Liver (tissue), 9 donors: ENCODE data around the gene MUCL3. TPM values are rescaled to one million over a fixed set of nuclear protein-coding genes. Genes with fewer than 3 reads are reported as not detected.

ENCODE experiments used
- DNase-seq: peaks from one replicate; pipeline ENCODE4 v3.0.0-alpha.2; 2017; ENCODE audit warnings: low spot score
- H3K27ac ChIP-seq, 2 donors: one replicate each; pipeline ENCODE4 v1.7.0; 2013; ENCODE audit warnings: inconsistent platforms in 2 of 2, low read length in 2 of 2, control low read depth in 1 of 2, low read depth in 1 of 2, mild to moderate bottlenecking in 1 of 2
- H3K27me3 ChIP-seq, 4 donors: one replicate each; pipeline versions ENCODE4 v1.6.1 to v1.7.0; 2013; ENCODE audit warnings: low read length in 3 of 4, inconsistent platforms in 1 of 4, mild to moderate bottlenecking in 1 of 4, moderate library complexity in 1 of 4; ENCODE audit not compliant: control insufficient read depth in 4 of 4, insufficient read depth in 4 of 4
- H3K36me3 ChIP-seq, 4 donors: one replicate each; pipeline versions ENCODE4 v1.6.1 to v1.7.0; 2013; ENCODE audit warnings: low read length in 3 of 4, mild to moderate bottlenecking in 3 of 4, low read depth in 1 of 4, moderate library complexity in 1 of 4; ENCODE audit not compliant: control insufficient read depth in 4 of 4, insufficient read depth in 3 of 4
- H3K4me1 ChIP-seq, 4 donors: one replicate each; pipeline versions ENCODE4 v1.6.1 to v1.7.0; 2013; ENCODE audit warnings: low read length in 3 of 4, mild to moderate bottlenecking in 3 of 4, moderate library complexity in 1 of 4; ENCODE audit not compliant: control insufficient read depth in 4 of 4, insufficient read depth in 4 of 4
- H3K4me3 ChIP-seq, 3 donors: one replicate each; pipeline versions ENCODE4 v1.6.1 to v1.7.0; 2013; ENCODE audit warnings: low read length in 3 of 3, control low read depth in 1 of 3, low read depth in 1 of 3, mild to moderate bottlenecking in 1 of 3
- H3K9ac ChIP-seq, 2 donors: one replicate each; pipeline ENCODE4 v1.7.0; 2013; ENCODE audit warnings: low read length in 2 of 2, mild to moderate bottlenecking in 2 of 2, moderate library complexity in 2 of 2, control low read depth in 1 of 2, low read depth in 1 of 2
- H3K9me3 ChIP-seq, 4 donors: one replicate each; pipeline versions ENCODE4 v1.6.1 to v1.7.0; 2013; ENCODE audit warnings: low read length in 3 of 4; ENCODE audit not compliant: control insufficient read depth in 4 of 4
- EGR1 ChIP-seq, 2 donors: IDR thresholded peaks; 2 replicates each; pipeline ENCODE4 v1.6.1; 2016 to 2018; ENCODE audit warnings: antibody characterized with exemption in 2 of 2, low read depth in 2 of 2
- FOXA1 ChIP-seq: IDR thresholded peaks from 2 replicates; pipeline ENCODE4 v1.6.1; 2016; ENCODE audit warnings: antibody characterized with exemption
- FOXA2 ChIP-seq: IDR thresholded peaks from 2 replicates; pipeline ENCODE4 v1.6.1; 2016; ENCODE audit warnings: antibody characterized with exemption
- GABPA ChIP-seq, 2 donors: IDR thresholded peaks in 1 of 2; conservative IDR thresholded peaks in 1 of 2; 2 replicates each; pipeline ENCODE4 v1.6.1; 2016; ENCODE audit warnings: antibody characterized with exemption in 2 of 2, mild to moderate bottlenecking in 1 of 2, moderate library complexity in 1 of 2
- HNF4A ChIP-seq, 2 donors: conservative IDR thresholded peaks; 2 replicates each; pipeline ENCODE4 v1.6.1; 2016; ENCODE audit warnings: antibody characterized with exemption in 2 of 2, mild to moderate bottlenecking in 2 of 2
- HNF4G ChIP-seq: IDR thresholded peaks from 2 replicates; pipeline ENCODE4 v1.6.1; 2016; ENCODE audit warnings: antibody characterized with exemption
- JUND ChIP-seq, 2 donors: IDR thresholded peaks; 2 replicates each; pipeline ENCODE4 v1.6.1; 2016; ENCODE audit warnings: antibody characterized with exemption in 2 of 2
- NR2F2 ChIP-seq: IDR thresholded peaks from 2 replicates; pipeline ENCODE4 v1.6.1; 2016; ENCODE audit warnings: antibody characterized with exemption
- RAD21 ChIP-seq, 2 donors: IDR thresholded peaks; 2 replicates each; pipeline ENCODE4 v1.6.1; 2016; ENCODE audit warnings: antibody characterized with exemption in 2 of 2, mild to moderate bottlenecking in 2 of 2
- RXRA ChIP-seq, 2 donors: IDR thresholded peaks; 2 replicates each; pipeline ENCODE4 v1.6.1; 2017 to 2018; ENCODE audit warnings: antibody characterized with exemption in 2 of 2, mild to moderate bottlenecking in 1 of 2
- SP1 ChIP-seq: IDR thresholded peaks from 2 replicates; pipeline ENCODE4 v1.6.1; 2018; ENCODE audit warnings: antibody characterized with exemption, mild to moderate bottlenecking
- TAF1 ChIP-seq: conservative IDR thresholded peaks from 2 replicates; pipeline ENCODE4 v1.6.1; 2016; ENCODE audit warnings: antibody characterized with exemption, mild to moderate bottlenecking
- YY1 ChIP-seq: IDR thresholded peaks from 2 replicates; pipeline ENCODE4 v1.6.1; 2016; ENCODE audit warnings: antibody characterized with exemption, mild to moderate bottlenecking
- WGBS: extraction: QIAGEN DNeasy Blood & Tissue Kit; methylation state at CpG from one replicate; pipeline ENCODE4 v1.1.7; 2013; 5-methylcytosine and 5-hydroxymethylcytosine counted together
- polyA plus RNA-seq, 2 donors: library from polyadenylated mRNA; stranded (reverse) in 1 of 2; unstranded in 1 of 2; fragments of 200-250 nt in 1 of 2; fragments of >200 nt in 1 of 2; fragmentation: Nextera tagmentation in 1 of 2; extraction: Ambion mirVana in 1 of 2; gene quantifications; one replicate each; pipeline versions ENCODE4 v1.2.1 to v1.2.3, GENCODE V29; 2013 to 2015
- total RNA-seq, 2 donors: library from RNA; depleted of rRNA; stranded (reverse); fragments of >200 nt; gene quantifications; one replicate each; pipeline ENCODE4 v1.2.3, GENCODE V29; 2014
- TF ChIP-seq, protein P1 (sequence below): IDR thresholded peaks from 2 replicates; pipeline ENCODE4 v1.6.1; 2016; ENCODE audit warnings: antibody characterized with exemption
- TF ChIP-seq, protein P2 (sequence below): IDR thresholded peaks from 2 replicates; pipeline ENCODE4 v1.6.1; 2016; ENCODE audit warnings: antibody characterized with exemption, mild to moderate bottlenecking
- TF ChIP-seq, protein P3 (sequence below): fragments of 150-350 bp; IDR thresholded peaks from 2 replicates; pipeline ENCODE4 v1.5.1; 2017; ENCODE audit warnings: improper control_type of control experiment, low read depth, low read length; ENCODE audit not compliant: missing input control
- TF ChIP-seq, protein P4 (sequence below): IDR thresholded peaks from 2 replicates; pipeline ENCODE4 v1.6.1; 2016; ENCODE audit warnings: antibody characterized with exemption
- TF ChIP-seq, protein P5 (sequence below): IDR thresholded peaks from 2 replicates; pipeline ENCODE4 v1.6.1; 2016; ENCODE audit warnings: antibody characterized with exemption
- donor health status: healthy.
- donor health status: healthy.
- donor health status: healthy.
- donor health status: healthy.
- donor health status: healthy.

The MUCL3 gene
- total and polyA plus RNA-seq, 4 donors = under 0.01 TPM; not detected in 3

DNA sequence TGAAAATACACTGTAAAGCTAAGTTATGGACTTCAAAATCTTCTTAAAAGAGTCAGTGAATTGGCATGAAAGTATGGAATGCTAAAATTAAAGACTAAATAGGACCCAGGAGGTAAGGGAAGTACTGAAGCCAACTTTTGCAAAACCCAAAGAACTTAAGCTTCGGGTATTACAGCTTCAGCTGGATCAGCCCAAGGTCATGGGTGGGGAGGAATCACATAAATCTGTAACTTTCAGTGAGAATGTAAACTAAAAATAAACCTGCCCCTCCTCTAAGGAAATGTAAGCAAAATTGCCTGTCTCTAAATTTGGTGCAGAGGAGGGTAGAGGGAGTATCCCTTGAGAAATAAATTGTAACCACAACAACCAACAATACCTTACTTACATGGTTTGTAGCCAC lies 38.4 kb downstream of the MUCL3 start:
- TF ChIP-seq, protein P1, sequence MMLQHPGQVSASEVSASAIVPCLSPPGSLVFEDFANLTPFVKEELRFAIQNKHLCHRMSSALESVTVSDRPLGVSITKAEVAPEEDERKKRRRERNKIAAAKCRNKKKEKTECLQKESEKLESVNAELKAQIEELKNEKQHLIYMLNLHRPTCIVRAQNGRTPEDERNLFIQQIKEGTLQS = no peak
- TF ChIP-seq RXRA (IDR thresholded peaks at IDR 0.05) (no peak), HNF4A (conservative IDR thresholded peaks at IDR 0.05) (no peak), RAD21 (IDR thresholded peaks at IDR 0.05) (no peak), TAF1 (no peak), EGR1 (IDR thresholded peaks at IDR 0.05; ENCODE audit: low read depth in 2 of 2) (no peak), FOXA1 (no peak), SP1 (no peak), HNF4G (no peak), NR2F2 (no peak), FOXA2 (no peak), YY1 (no peak), JUND (IDR thresholded peaks at IDR 0.05) (no peak), GABPA (IDR thresholded peaks at IDR 0.05 in 1 of 2, conservative IDR thresholded peaks at IDR 0.05 in 1 of 2) (no peak)
- TF ChIP-seq, protein P2, sequence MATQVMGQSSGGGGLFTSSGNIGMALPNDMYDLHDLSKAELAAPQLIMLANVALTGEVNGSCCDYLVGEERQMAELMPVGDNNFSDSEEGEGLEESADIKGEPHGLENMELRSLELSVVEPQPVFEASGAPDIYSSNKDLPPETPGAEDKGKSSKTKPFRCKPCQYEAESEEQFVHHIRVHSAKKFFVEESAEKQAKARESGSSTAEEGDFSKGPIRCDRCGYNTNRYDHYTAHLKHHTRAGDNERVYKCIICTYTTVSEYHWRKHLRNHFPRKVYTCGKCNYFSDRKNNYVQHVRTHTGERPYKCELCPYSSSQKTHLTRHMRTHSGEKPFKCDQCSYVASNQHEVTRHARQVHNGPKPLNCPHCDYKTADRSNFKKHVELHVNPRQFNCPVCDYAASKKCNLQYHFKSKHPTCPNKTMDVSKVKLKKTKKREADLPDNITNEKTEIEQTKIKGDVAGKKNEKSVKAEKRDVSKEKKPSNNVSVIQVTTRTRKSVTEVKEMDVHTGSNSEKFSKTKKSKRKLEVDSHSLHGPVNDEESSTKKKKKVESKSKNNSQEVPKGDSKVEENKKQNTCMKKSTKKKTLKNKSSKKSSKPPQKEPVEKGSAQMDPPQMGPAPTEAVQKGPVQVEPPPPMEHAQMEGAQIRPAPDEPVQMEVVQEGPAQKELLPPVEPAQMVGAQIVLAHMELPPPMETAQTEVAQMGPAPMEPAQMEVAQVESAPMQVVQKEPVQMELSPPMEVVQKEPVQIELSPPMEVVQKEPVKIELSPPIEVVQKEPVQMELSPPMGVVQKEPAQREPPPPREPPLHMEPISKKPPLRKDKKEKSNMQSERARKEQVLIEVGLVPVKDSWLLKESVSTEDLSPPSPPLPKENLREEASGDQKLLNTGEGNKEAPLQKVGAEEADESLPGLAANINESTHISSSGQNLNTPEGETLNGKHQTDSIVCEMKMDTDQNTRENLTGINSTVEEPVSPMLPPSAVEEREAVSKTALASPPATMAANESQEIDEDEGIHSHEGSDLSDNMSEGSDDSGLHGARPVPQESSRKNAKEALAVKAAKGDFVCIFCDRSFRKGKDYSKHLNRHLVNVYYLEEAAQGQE = no peak
- TF ChIP-seq, protein P3, sequence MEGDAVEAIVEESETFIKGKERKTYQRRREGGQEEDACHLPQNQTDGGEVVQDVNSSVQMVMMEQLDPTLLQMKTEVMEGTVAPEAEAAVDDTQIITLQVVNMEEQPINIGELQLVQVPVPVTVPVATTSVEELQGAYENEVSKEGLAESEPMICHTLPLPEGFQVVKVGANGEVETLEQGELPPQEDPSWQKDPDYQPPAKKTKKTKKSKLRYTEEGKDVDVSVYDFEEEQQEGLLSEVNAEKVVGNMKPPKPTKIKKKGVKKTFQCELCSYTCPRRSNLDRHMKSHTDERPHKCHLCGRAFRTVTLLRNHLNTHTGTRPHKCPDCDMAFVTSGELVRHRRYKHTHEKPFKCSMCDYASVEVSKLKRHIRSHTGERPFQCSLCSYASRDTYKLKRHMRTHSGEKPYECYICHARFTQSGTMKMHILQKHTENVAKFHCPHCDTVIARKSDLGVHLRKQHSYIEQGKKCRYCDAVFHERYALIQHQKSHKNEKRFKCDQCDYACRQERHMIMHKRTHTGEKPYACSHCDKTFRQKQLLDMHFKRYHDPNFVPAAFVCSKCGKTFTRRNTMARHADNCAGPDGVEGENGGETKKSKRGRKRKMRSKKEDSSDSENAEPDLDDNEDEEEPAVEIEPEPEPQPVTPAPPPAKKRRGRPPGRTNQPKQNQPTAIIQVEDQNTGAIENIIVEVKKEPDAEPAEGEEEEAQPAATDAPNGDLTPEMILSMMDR = no peak
- TF ChIP-seq, protein P4, sequence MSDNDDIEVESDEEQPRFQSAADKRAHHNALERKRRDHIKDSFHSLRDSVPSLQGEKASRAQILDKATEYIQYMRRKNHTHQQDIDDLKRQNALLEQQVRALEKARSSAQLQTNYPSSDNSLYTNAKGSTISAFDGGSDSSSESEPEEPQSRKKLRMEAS = no peak
- TF ChIP-seq, protein P5, sequence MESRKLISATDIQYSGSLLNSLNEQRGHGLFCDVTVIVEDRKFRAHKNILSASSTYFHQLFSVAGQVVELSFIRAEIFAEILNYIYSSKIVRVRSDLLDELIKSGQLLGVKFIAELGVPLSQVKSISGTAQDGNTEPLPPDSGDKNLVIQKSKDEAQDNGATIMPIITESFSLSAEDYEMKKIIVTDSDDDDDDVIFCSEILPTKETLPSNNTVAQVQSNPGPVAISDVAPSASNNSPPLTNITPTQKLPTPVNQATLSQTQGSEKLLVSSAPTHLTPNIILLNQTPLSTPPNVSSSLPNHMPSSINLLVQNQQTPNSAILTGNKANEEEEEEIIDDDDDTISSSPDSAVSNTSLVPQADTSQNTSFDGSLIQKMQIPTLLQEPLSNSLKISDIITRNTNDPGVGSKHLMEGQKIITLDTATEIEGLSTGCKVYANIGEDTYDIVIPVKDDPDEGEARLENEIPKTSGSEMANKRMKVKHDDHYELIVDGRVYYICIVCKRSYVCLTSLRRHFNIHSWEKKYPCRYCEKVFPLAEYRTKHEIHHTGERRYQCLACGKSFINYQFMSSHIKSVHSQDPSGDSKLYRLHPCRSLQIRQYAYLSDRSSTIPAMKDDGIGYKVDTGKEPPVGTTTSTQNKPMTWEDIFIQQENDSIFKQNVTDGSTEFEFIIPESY = no peak
- Histone ChIP-seq H3K27me3 (no peaks in the 10 kb centered on the region), H3K36me3 (no peaks in the 10 kb centered on the region), H3K4me3 (no peak overlapping the region), H3K9me3 (no peaks in the 10 kb centered on the region), H3K4me1 (peaks cover 0 to 8% (median 0%) of the 10 kb centered on the region in 4 donors), H3K9ac (no peak overlapping the region), H3K27ac (no peak overlapping the region)
- no peak for DNase-seq
- WGBS = 53% methylated on average over 1 of the region's 1 CpG

DNA sequence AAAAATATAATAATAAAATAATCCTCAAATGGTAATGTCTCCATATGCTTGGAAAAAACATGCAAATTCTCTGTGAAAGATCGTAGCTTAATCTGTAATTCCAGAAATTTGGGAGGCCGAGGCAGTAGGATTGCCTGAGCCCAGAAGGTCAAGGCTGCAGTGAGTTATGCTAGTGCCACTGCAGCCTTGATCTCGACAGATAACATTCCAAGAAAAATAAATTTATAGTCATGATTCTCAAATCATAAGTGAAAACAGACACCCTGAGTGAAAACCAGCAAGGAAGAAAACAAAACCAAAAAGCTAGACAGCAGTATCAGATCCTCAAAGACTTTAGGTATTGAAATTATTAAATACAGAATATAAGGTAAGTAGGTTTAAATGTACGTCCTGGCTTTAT lies 38.9 kb downstream of the MUCL3 start:
- 72% methylated on average over 4 of the region's 4 CpGs for WGBS
- H3K27ac ChIP-seq = no peak overlapping the region
- H3K36me3 ChIP-seq = no peaks in the 10 kb centered on the region
- no peak overlapping the region for H3K9ac ChIP-seq
- no peak for DNase-seq
- H3K27me3 ChIP-seq = no peaks in the 10 kb centered on the region
- H3K4me1 ChIP-seq = peaks cover 0 to 8% (median 0%) of the 10 kb centered on the region in 4 donors
- H3K9me3 ChIP-seq = no peaks in the 10 kb centered on the region
- H3K4me3 ChIP-seq = no peak overlapping the region
- TF ChIP-seq TAF1 = no peak
